ENCODE measurements around the gene RAB11FIP4.

The RAB11FIP4 gene

GRCh38 chr17:31530391-31530985 lies 139.0 kb downstream of the RAB11FIP4 start:
- H3K4me3 ChIP-seq (replicated peaks; ENCODE audit: low read depth, low read length) = no peak overlapping the region
- no peak for DNase-seq (ENCODE audit: extremely low read depth, low read depth)
- TF ChIP-seq CTCF (IDR thresholded peaks at IDR 0.05; ENCODE audit: low read depth, low read length, missing control alignments) = no peak

GRCh38 chr17:31531336-31531980 lies 140.0 kb downstream of the RAB11FIP4 start:
- H3K4me3 ChIP-seq (replicated peaks; ENCODE audit: low read depth, low read length) = no peak overlapping the region
- no peak for TF ChIP-seq CTCF (IDR thresholded peaks at IDR 0.05; ENCODE audit: low read depth, low read length, missing control alignments)
- DNase-seq (ENCODE audit: extremely low read depth, low read depth) = no peak

GRCh38 chr17:31532081-31532480 lies 140.6 kb downstream of the RAB11FIP4 start:
- no peak for TF ChIP-seq CTCF (IDR thresholded peaks at IDR 0.05; ENCODE audit: low read depth, low read length, missing control alignments)
- DNase-seq (ENCODE audit: extremely low read depth, low read depth) = no peak
- no peak overlapping the region for H3K4me3 ChIP-seq (replicated peaks; ENCODE audit: low read depth, low read length)

GRCh38 chr17:31532526-31532925 lies 141.1 kb downstream of the RAB11FIP4 start:
- no peak overlapping the region for H3K4me3 ChIP-seq (replicated peaks; ENCODE audit: low read depth, low read length)
- no peak for TF ChIP-seq CTCF (IDR thresholded peaks at IDR 0.05; ENCODE audit: low read depth, low read length, missing control alignments)
- no peak for DNase-seq (ENCODE audit: extremely low read depth, low read depth)

- H3K4me3 ChIP-seq (replicated peaks; ENCODE audit: low read depth, low read length) = no peak overlapping the region
- peak; percentile 46 for DNase-seq (ENCODE audit: extremely low read depth, low read depth)
- TF ChIP-seq CTCF (IDR thresholded peaks at IDR 0.05; ENCODE audit: low read depth, low read length, missing control alignments) = peak; percentile 44
These were observed 142.2 kb downstream of the RAB11FIP4 start for GRCh38 chr17:31533546-31534155.

GRCh38 chr17:31534223-31534888 lies 142.9 kb downstream of the RAB11FIP4 start:
- H3K4me3 ChIP-seq (replicated peaks; ENCODE audit: low read depth, low read length) = no peak overlapping the region
- DNase-seq (ENCODE audit: extremely low read depth, low read depth) = no peak
- no peak for TF ChIP-seq CTCF (IDR thresholded peaks at IDR 0.05; ENCODE audit: low read depth, low read length, missing control alignments)

Data from HFF-Myc (cell line).